ENCODE data around the gene ACSM2B. TPM values are rescaled to one million over a fixed set of nuclear protein-coding genes. Genes with fewer than 3 reads are reported as not detected.

The ACSM2B gene
- total and polyA plus RNA-seq, 2 donors from 2014 or later = 48.2 to 428 TPM

- no peak for DNase-seq
- intact Hi-C loops (cut with DNase I) = no loop called here
- Histone ChIP-seq H3K4me3 (ENCODE audit: low read length in 3 of 3) (no peak overlapping the region), H3K36me3 (ENCODE audit: control insufficient read depth in 2 of 3, insufficient read depth in 3 of 3, low read length in 3 of 3) (no peaks in the 10 kb centered on the region), H3K4me1 (ENCODE audit: control insufficient read depth in 2 of 3, insufficient read depth in 2 of 3, low read depth in 1 of 3, low read length in 3 of 3) (no peaks in the 10 kb centered on the region), H3K9ac (ENCODE audit: low read length in 3 of 3) (no peak overlapping the region), H3K27ac (ENCODE audit: low read depth in 2 of 2, low read length in 2 of 2) (no peak overlapping the region), H3K9me3 (ENCODE audit: control insufficient read depth in 2 of 3, insufficient read depth in 1 of 3, low read length in 3 of 3) (no peaks in the 10 kb centered on the region), H3K27me3 (ENCODE audit: control insufficient read depth, insufficient read depth, low read length) (no peaks in the 10 kb centered on the region)
- no peak for TF ChIP-seq CTCF (IDR thresholded peaks at IDR 0.05; ENCODE audit: borderline replicate concordance, extremely low read depth, insufficient read depth)
- no peak for FAIRE-seq
Observed at GRCh38 chr16:20622498-20622870, 46.3 kb upstream of the ACSM2B start.

- H3K9me3 ChIP-seq (ENCODE audit: control insufficient read depth in 2 of 3, insufficient read depth in 1 of 3, low read length in 3 of 3) = no peaks in the 10 kb centered on the region
- intact Hi-C loops (cut with DNase I) = no loop called here
- H3K4me3 ChIP-seq (ENCODE audit: low read length in 3 of 3) = no peak overlapping the region
- H3K36me3 ChIP-seq (ENCODE audit: control insufficient read depth in 2 of 3, insufficient read depth in 3 of 3, low read length in 3 of 3) = no peaks in the 10 kb centered on the region
- no peak overlapping the region for H3K27ac ChIP-seq (ENCODE audit: low read depth in 2 of 2, low read length in 2 of 2)
- H3K4me1 ChIP-seq (ENCODE audit: control insufficient read depth in 2 of 3, insufficient read depth in 2 of 3, low read depth in 1 of 3, low read length in 3 of 3) = no peaks in the 10 kb centered on the region
- H3K9ac ChIP-seq (ENCODE audit: low read length in 3 of 3) = no peak overlapping the region
- FAIRE-seq = no peak
- H3K27me3 ChIP-seq (ENCODE audit: control insufficient read depth, insufficient read depth, low read length) = no peaks in the 10 kb centered on the region
- no peak for DNase-seq
- no peak for TF ChIP-seq CTCF (IDR thresholded peaks at IDR 0.05; ENCODE audit: borderline replicate concordance, extremely low read depth, insufficient read depth)
Observed at GRCh38 chr16:20621406-20621805, 45.2 kb upstream of the ACSM2B start.

- FAIRE-seq = no peak
Observed at GRCh38 chr16:20620770-20621169, 44.6 kb upstream of the ACSM2B start.

More at GRCh38 chr16:20620770-20621169, 44.6 kb upstream of the ACSM2B start:
- intact Hi-C loops (cut with DNase I) = no loop called here
- Histone ChIP-seq H3K27ac (ENCODE audit: low read depth in 2 of 2, low read length in 2 of 2) (no peak overlapping the region), H3K9ac (ENCODE audit: low read length in 3 of 3) (no peak overlapping the region), H3K9me3 (ENCODE audit: control insufficient read depth in 2 of 3, insufficient read depth in 1 of 3, low read length in 3 of 3) (no peaks in the 10 kb centered on the region), H3K4me3 (ENCODE audit: low read length in 3 of 3) (no peak overlapping the region), H3K36me3 (ENCODE audit: control insufficient read depth in 2 of 3, insufficient read depth in 3 of 3, low read length in 3 of 3) (no peaks in the 10 kb centered on the region), H3K4me1 (ENCODE audit: control insufficient read depth in 2 of 3, insufficient read depth in 2 of 3, low read depth in 1 of 3, low read length in 3 of 3) (no peaks in the 10 kb centered on the region), H3K27me3 (ENCODE audit: control insufficient read depth, insufficient read depth, low read length) (no peaks in the 10 kb centered on the region)
- no peak for TF ChIP-seq CTCF (IDR thresholded peaks at IDR 0.05; ENCODE audit: borderline replicate concordance, extremely low read depth, insufficient read depth)
- DNase-seq = no peak
